HG03342 (cell line): ENCODE data around the gene MANEA.
"Not testable (repeated sequence)": the region's sequence is repeated elsewhere in the genome, so short reads cannot be mapped to it uniquely, and the experiment has no call there.

Experiments
- ATAC-seq: cut with Tn5 transposase; IDR thresholded peaks from one replicate; pipeline ENCODE4 v1.9.1; 2021; ENCODE audit warnings: mild to moderate bottlenecking, moderate library complexity; ENCODE audit not compliant: unreplicated experiment

The MANEA gene, protein sequence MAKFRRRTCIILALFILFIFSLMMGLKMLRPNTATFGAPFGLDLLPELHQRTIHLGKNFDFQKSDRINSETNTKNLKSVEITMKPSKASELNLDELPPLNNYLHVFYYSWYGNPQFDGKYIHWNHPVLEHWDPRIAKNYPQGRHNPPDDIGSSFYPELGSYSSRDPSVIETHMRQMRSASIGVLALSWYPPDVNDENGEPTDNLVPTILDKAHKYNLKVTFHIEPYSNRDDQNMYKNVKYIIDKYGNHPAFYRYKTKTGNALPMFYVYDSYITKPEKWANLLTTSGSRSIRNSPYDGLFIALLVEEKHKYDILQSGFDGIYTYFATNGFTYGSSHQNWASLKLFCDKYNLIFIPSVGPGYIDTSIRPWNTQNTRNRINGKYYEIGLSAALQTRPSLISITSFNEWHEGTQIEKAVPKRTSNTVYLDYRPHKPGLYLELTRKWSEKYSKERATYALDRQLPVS

DNA sequence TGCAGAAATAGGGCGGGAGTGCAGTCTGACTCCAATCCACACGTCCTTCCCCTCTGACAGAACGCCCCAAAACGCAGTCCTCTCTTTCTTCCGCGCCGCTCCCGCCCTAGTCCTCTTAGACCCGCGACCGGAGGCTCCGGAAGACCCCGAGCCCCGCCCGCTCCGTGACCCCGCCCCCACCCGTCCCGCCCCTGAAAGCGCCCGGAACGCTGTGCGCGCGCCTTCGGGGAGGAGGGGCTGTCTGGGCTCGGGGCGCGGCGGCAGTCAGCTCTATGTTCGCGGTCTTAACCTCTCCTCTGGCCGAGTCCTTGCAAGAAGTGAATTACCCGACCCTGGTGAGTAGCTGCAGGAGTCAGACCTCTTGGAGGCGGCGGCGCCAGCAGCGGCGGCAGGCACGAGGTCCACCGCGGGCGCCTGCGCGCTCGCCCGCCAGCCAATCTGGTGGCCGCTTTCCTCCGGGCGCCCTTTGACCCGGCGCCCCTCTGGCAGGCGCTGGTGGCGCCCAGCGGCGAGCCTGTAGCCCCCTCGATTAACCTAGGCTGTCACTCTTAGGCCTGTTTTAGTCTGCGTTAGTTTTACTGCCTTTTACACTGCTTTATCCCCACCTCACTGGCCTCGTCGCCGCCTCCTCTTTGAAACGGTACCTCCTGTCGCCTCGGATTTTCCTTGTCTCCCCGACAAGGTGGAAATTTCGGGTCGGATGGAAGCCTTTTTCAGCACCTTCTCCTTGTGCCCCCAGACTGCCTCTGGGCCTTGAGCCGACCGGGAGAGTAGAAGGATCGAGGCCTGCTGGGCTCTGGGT is at the start of gene MANEA:
TSS of gene MANEA (plus strand) at position 232 of the 802 bp plus-strand sequence. CDS start 8,905 bp downstream, outside the sequence.
- peak; percentile 75 for ATAC-seq

- no peak for ATAC-seq
Measured at GRCh38 chr6:95529762-95530161, 47.6 kb upstream of the MANEA start.

- no peak for ATAC-seq
Measured at GRCh38 chr6:95530176-95530819, 47.0 kb upstream of the MANEA start.

- no peak for ATAC-seq
Measured at GRCh38 chr6:95543798-95544197, 33.5 kb upstream of the MANEA start.

GRCh38 chr6:95544517-95545225 is 32.7 kb upstream of the MANEA start:
- ATAC-seq: no peak

GRCh38 chr6:95545226-95545625 is 32.1 kb upstream of the MANEA start:
- ATAC-seq: no peak

- no peak for ATAC-seq
Measured at GRCh38 chr6:95545686-95546085, 31.6 kb upstream of the MANEA start.

DNA sequence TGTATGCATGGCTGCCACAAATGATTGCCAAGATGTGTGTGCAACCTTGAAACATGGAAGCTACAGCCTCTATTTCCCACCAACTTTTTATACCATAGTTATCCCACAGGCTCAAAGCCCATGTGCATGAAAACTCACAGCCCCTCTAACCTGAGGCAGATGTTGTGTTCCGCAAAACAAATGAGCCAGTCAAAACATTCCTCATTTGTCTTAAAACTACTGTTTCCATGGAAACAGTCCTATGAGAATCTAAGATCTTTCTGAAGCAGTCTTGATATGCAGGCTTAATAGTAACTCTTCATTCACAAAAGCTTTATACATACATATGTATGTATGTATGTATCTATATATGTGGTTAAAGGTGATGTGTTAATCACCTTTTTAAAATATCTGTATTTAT is 31.2 kb upstream of the MANEA start:
- ATAC-seq: no peak

GRCh38 chr6:95547043-95547442 is 30.3 kb upstream of the MANEA start:
- ATAC-seq: no peak

- no peak for ATAC-seq
Measured at GRCh38 chr6:95548188-95548786, 29.0 kb upstream of the MANEA start.

DNA sequence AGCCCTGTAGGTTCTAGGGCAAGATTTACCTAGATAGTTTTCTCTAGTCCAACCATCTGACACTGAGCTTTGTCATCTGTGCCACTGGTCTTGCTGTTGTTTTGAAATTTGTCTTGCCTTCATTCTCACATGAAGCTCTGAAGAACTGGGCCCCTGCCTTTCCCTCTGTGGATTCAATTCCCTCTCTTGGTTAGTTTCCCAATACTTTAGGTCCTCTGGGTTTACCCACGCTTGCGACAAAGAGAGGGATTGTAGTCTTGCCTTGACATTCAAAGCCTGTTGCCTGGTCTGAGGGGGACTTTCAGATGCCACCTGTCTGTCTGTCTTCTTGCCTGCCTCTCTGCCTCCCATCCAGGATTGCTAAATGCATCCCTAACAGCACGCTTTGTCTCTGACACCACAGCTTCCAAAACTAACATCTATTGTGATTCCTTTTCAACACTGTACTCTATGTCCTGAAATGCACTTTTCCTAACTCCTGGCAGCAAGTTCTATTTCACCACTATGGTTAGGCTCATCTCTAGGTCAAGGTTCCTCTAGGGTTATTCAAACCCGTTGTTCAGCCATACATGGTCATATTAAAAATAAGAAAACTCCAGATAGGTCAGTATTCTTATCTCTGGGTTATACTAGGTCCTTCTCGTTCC is 25.5 kb upstream of the MANEA start:
- no peak for ATAC-seq

- no peak for ATAC-seq
Measured at GRCh38 chr6:95553880-95554279, 23.5 kb upstream of the MANEA start.

DNA sequence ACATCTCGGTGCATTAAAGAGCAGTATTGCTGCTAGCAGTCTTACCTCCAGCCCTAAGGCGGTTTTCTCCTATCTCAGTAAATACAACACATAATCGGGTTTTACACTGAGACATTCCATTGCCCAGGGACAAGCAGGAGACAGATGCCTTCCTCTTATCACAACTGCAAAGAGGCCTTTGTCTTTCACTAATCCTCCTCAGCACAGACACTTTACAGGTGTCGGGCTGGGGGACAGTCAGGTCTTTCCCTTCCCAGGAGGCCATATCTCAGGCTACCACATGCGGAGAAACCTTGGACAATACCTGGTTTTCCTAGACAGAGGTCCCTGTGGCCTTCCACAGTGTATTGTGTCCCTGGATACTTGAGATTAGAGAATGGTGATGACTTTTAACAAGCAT is 16.4 kb upstream of the MANEA start:
- not testable (repeated sequence) for ATAC-seq

- no peak for ATAC-seq
Measured at GRCh38 chr6:95569560-95569959, 7.8 kb upstream of the MANEA start.

GRCh38 chr6:95572098-95572497 is 5.2 kb upstream of the MANEA start:
- ATAC-seq: no peak

GRCh38 chr6:95574811-95575210 is 2.5 kb upstream of the MANEA start:
- no peak for ATAC-seq

DNA sequence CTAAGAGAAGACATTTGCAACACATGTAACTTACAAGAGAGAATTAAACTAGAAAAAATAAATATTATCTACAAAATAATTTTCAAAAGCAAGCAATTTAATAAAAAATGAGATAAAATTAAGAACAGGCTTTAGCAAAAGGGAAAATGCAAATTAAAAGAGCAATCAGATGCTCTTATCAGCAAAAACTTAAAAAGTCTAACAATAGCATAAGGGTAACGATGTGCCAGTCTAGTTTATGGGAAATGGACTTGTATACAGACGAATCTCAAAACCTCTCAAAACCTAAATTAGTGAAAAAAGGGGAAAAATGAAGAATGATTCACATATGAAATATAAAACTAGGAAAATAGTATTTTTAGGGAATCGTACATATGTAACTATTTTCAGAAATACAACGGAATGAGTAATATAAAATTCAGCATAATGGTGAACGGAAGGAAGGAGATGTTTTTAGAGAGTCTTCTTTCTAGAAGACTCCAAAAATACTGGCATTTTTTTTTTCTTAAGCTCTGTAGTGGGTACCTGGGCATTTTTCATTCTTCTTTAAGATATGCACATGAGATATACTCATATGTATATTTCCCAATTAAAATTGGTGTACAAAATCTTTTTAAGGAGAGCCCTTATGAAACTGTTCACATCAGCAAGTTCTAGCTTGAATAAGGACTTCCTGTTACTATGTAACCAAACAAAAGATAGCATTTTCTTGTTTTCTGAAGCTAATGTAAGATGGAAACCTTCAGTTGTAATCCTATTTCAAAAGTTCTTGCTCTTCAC is 927 bp upstream of the MANEA start:
- peak; percentile 21 for ATAC-seq

DNA sequence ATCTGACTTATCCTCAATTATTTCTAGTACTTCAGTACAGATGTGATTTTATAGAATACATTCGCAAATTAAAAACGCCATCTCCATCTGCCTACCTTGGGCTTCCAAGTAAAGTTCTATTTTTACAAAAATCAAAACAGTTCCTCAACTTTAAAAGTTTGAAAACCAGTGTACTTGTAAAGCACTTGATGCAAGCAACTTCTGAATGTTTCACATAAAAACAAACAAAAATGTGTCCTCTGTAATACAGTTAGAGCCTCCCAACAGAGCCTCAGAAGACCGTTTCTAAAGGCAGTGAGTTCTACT is 384 bp upstream of the MANEA start:
- ATAC-seq: no peak

- ATAC-seq: peak; percentile 8
Measured at GRCh38 chr6:95578106-95578410, 723 bp downstream of the MANEA start.

DNA sequence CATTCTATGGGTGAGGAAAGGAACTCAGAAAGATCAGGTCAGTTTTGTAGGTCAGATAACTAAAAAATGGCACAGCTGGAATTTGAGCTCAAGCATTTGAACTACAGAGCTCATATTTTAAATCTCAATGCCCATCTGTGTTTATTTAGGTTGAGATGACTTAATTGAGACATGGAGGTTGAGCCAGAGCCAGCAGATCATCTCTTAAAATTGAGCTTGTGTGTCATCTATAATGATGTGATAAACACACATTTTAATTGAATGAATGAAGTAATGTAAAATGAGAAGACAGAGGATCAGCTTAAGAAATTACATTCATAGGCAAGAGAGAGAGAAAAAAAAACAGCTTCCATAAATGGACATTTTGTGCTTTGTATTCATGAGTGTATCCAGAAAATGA is 3.7 kb downstream of the MANEA start:
- no peak for ATAC-seq
